ENCODE measurements around the gene TTC39A. TPM values are rescaled to one million over a fixed set of nuclear protein-coding genes. Genes with fewer than 3 reads are reported as not detected.

Gene TTC39A
- total and polyA plus RNA-seq, 8 donors: 10.5 to 28.4 (median 16.0) TPM

GRCh38 chr1:51345300-51345687, 14.9 kb upstream of the TTC39A start:
- DNase-seq (peak in 1 of 6 donors; percentile 69), FAIRE-seq (no peak), ATAC-seq (peak; percentile 2 to 21 (median 10))
- TF ChIP-seq, protein P1, sequence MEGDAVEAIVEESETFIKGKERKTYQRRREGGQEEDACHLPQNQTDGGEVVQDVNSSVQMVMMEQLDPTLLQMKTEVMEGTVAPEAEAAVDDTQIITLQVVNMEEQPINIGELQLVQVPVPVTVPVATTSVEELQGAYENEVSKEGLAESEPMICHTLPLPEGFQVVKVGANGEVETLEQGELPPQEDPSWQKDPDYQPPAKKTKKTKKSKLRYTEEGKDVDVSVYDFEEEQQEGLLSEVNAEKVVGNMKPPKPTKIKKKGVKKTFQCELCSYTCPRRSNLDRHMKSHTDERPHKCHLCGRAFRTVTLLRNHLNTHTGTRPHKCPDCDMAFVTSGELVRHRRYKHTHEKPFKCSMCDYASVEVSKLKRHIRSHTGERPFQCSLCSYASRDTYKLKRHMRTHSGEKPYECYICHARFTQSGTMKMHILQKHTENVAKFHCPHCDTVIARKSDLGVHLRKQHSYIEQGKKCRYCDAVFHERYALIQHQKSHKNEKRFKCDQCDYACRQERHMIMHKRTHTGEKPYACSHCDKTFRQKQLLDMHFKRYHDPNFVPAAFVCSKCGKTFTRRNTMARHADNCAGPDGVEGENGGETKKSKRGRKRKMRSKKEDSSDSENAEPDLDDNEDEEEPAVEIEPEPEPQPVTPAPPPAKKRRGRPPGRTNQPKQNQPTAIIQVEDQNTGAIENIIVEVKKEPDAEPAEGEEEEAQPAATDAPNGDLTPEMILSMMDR (IDR thresholded peaks at IDR 0.05): no peak
- 59 to 64% methylated on average over 15 of the region's 15 CpGs for WGBS, 2 donors
- Histone ChIP-seq H3K27ac (no peak overlapping the region), H3K4me1 (no peaks in the 10 kb centered on the region), H3K9me3 (no peaks in the 10 kb centered on the region), H3K27me3 (no peaks in the 10 kb centered on the region), H3K36me3 (no peaks in the 10 kb centered on the region), H3K4me3 (peak overlapping the region in 1 of 4 donors; percentile 50)
- intact Hi-C loops (cut with DNase I): no loop called here

DNA sequence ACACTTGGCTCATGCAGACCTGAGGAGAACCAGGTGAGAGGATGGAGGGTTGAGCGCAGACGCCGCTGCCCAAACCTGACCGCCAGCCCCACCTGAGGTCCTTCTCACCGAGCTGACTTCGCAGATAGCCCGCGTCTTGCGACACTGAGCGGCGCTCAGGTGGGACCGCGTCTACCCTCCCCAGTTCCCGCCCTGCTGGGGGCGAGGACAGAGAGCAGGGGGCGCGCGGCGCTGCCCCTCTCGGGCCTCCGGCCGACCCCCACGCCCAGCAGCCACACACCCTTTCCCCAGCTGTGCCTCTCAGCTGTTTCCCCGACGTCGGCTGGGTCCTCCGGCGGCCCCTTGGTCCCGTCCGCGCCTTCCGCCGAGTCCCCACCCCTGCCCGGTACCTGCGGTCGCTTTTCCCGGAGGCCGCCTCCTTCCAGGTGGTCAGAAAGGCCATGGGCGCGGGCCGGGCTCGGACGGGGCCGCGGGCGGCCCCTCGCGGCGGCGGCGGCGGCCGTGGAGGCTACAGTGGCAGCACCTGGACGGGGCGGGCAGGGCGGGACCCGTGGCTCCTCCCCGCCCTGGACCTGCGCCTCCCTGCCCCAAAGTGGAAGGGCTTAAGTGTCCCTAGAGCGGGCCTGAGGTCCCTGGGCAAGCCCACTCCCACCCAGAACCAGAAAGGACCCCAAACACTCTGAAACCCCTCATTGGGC, 14.4 kb upstream of the TTC39A start:
- peak; percentile 59 to 90 (median 74) for DNase-seq
- WGBS, 2 donors: 2% methylated on average over 52 to 60 of the region's 60 CpGs

GRCh38 chr1:51344276-51344601, 13.9 kb upstream of the TTC39A start:
- no peak for FAIRE-seq
- H3K27me3 ChIP-seq: no peaks in the 10 kb centered on the region
- intact Hi-C loops (cut with DNase I): no loop called here
- H3K36me3 ChIP-seq: no peaks in the 10 kb centered on the region
- no peaks in the 10 kb centered on the region for H3K9me3 ChIP-seq
- peak overlapping the region; percentile 22 to 72 (median 51) for H3K4me3 ChIP-seq
- no peaks in the 10 kb centered on the region for H3K4me1 ChIP-seq
- DNase-seq: no peak
- WGBS, 2 donors: 48 to 56% methylated on average over 7 of the region's 7 CpGs
- ATAC-seq: no peak
- TF ChIP-seq, protein P1 (IDR thresholded peaks at IDR 0.05): no peak
- H3K27ac ChIP-seq: no peak overlapping the region

More for the DNA sequence above, 14.4 kb upstream of the TTC39A start:
- H3K4me3 ChIP-seq: peak overlapping the region; percentile 22 to 72 (median 51)
- FAIRE-seq (no peak), ATAC-seq (peak; percentile 89 to 96 (median 92))
- H3K27me3 ChIP-seq: no peaks in the 10 kb centered on the region
- intact Hi-C loops (cut with DNase I): no loop called here
- peak overlapping the region in 1 of 4 donors; percentile 11 for H3K27ac ChIP-seq
- no peaks in the 10 kb centered on the region for H3K9me3 ChIP-seq
- no peaks in the 10 kb centered on the region for H3K36me3 ChIP-seq
- no peaks in the 10 kb centered on the region for H3K4me1 ChIP-seq
- TF ChIP-seq, protein P1 (IDR thresholded peaks at IDR 0.05): peak in 3 of 4 donors; percentile 12 to 19 (median 13)

- Histone ChIP-seq H3K27me3 (no peaks in the 10 kb centered on the region), H3K36me3 (no peaks in the 10 kb centered on the region), H3K9me3 (no peaks in the 10 kb centered on the region), H3K4me3 (no peak overlapping the region), H3K4me1 (no peaks in the 10 kb centered on the region), H3K27ac (no peak overlapping the region)
- intact Hi-C loops (cut with DNase I): no loop called here
- TF ChIP-seq, protein P1 (IDR thresholded peaks at IDR 0.05): no peak
- FAIRE-seq: no peak
- ATAC-seq: no peak
- 95% methylated on average over 3 of the region's 3 CpGs for WGBS, 2 donors
- DNase-seq: no peak
Observed at GRCh38 chr1:51343624-51344023, 13.3 kb upstream of the TTC39A start.

GRCh38 chr1:51342591-51343206, 12.3 kb upstream of the TTC39A start:
- Histone ChIP-seq H3K4me1 (no peaks in the 10 kb centered on the region), H3K4me3 (no peak overlapping the region), H3K27ac (no peak overlapping the region), H3K27me3 (no peaks in the 10 kb centered on the region), H3K36me3 (no peaks in the 10 kb centered on the region), H3K9me3 (no peaks in the 10 kb centered on the region)
- DNase-seq (no peak), FAIRE-seq (no peak), ATAC-seq (no peak)
- intact Hi-C loops (cut with DNase I): no loop called here
- WGBS, 2 donors: 83 to 94% methylated on average over 9 of the region's 9 CpGs
- TF ChIP-seq, protein P1 (IDR thresholded peaks at IDR 0.05): no peak

Data from pancreas (tissue), 10 donors.